ENCODE measurements around the gene LEFTY2. TPM values are rescaled to one million over a fixed set of nuclear protein-coding genes. Genes with fewer than 3 reads are reported as not detected.

The LEFTY2 gene
- polyA plus RNA-seq, 2 of the 4 experiments (the other 2 are of a cell fraction), result not detected

DNA sequence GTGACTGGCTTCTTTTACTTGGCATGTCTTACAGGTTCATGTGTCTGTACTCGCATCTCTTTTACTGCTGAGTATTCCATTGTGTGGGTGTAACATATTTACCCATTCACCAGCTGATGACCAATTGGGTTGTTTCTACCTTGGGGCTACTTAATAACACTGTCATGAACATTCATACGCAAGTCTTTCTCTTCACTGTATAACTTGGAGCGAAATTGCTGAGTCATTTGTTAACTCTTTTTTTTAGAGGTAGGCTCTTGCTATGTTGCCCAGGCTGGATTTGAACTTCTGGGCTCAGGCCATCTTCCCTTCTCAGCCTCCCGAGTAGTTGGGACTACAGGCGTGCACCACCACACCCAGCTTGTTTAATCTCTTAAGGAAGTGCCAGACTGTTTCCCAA, 23.5 kb downstream of the LEFTY2 start:
- WGBS (ENCODE audit: missing lambda C conversion rate), result 89% methylated on average over 5 of the region's 5 CpGs
- no peak for FAIRE-seq
- POLR2A ChIA-PET, result interaction anchor here (1.7 kb wide), 1 partner anchor 140 kb away, joined by 4 read pairs; the partner anchor contains the start of gene SRP9
- Histone ChIP-seq H3K4me1 (peaks cover 12% of the 10 kb centered on the region), H3K27ac (peak overlapping the region; percentile 2 to 49; a peak in 4 of 6 replicates), H3K4me2 (no peak overlapping the region), H3K9me3 (no peaks in the 10 kb centered on the region), H3K4me3 (no peak overlapping the region)
- CTCF ChIA-PET, result interaction anchor here (0.7 to 10.9 kb wide), 5 partner anchors 12 to 598 kb away, joined by 3 to 196 read pairs (median 4); no protein-coding TSS in a partner anchor
- no peak; a peak in 1 of 6 replicates for ATAC-seq
- TF ChIP-seq SREBF2 (IDR thresholded peaks at IDR 0.05) (no peak), NFE2L2 (conservative IDR thresholded peaks at IDR 0.05; ENCODE audit: low read length) (peak; percentile 95), ZSCAN20 (CRISPR knock-in tag; IDR thresholded peaks at IDR 0.05) (no peak), RCOR1 (IDR thresholded peaks at IDR 0.05; ENCODE audit: low read depth, low read length) (no peak), RNF2 (IDR thresholded peaks at IDR 0.05; ENCODE audit: borderline replicate concordance, low read depth) (no peak), MAFK (IDR thresholded peaks at IDR 0.05; ENCODE audit: partially characterized antibody) (peak; percentile 97)
- TF ChIP-seq, protein P1, sequence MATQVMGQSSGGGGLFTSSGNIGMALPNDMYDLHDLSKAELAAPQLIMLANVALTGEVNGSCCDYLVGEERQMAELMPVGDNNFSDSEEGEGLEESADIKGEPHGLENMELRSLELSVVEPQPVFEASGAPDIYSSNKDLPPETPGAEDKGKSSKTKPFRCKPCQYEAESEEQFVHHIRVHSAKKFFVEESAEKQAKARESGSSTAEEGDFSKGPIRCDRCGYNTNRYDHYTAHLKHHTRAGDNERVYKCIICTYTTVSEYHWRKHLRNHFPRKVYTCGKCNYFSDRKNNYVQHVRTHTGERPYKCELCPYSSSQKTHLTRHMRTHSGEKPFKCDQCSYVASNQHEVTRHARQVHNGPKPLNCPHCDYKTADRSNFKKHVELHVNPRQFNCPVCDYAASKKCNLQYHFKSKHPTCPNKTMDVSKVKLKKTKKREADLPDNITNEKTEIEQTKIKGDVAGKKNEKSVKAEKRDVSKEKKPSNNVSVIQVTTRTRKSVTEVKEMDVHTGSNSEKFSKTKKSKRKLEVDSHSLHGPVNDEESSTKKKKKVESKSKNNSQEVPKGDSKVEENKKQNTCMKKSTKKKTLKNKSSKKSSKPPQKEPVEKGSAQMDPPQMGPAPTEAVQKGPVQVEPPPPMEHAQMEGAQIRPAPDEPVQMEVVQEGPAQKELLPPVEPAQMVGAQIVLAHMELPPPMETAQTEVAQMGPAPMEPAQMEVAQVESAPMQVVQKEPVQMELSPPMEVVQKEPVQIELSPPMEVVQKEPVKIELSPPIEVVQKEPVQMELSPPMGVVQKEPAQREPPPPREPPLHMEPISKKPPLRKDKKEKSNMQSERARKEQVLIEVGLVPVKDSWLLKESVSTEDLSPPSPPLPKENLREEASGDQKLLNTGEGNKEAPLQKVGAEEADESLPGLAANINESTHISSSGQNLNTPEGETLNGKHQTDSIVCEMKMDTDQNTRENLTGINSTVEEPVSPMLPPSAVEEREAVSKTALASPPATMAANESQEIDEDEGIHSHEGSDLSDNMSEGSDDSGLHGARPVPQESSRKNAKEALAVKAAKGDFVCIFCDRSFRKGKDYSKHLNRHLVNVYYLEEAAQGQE (IDR thresholded peaks at IDR 0.05), result no peak
- TF ChIP-seq, protein P2, sequence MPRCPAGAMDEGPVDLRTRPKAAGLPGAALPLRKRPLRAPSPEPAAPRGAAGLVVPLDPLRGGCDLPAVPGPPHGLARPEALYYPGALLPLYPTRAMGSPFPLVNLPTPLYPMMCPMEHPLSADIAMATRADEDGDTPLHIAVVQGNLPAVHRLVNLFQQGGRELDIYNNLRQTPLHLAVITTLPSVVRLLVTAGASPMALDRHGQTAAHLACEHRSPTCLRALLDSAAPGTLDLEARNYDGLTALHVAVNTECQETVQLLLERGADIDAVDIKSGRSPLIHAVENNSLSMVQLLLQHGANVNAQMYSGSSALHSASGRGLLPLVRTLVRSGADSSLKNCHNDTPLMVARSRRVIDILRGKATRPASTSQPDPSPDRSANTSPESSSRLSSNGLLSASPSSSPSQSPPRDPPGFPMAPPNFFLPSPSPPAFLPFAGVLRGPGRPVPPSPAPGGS (IDR thresholded peaks at IDR 0.05), result no peak
- peak in 1 of 2 experiments; percentile 42 for DNase-seq (ENCODE audit: low read depth in 1 of 2, low spot score in 1 of 2)

DNA sequence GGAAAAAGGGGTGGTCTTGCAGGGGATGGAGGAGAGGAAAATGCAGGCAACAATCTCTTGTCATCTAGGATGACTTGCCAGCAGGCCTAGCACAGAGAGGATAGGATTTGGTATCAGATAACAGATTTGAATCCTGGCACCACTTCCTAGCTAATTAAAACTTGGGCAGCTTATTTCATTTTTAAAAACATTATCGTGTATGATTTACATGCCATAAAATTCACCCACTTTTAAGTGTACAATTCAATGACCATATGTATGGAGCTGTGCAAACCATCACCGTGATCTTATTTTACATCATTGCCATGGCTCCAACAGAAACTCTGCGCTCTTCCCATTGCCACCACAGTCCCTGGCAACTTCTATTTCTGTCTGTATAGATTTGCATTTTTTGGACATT, 23.9 kb downstream of the LEFTY2 start:
- H3K4me2 ChIP-seq, result no peak overlapping the region
- no peak for FAIRE-seq
- POLR2A ChIA-PET, result interaction anchor here (1.7 kb wide), 1 partner anchor 140 kb away, joined by 4 read pairs; the partner anchor contains the start of gene SRP9
- H3K4me3 ChIP-seq, result no peak overlapping the region
- CTCF ChIA-PET, result interaction anchor here (1.0 to 10.9 kb wide), 5 partner anchors 40 to 598 kb away, joined by 3 to 196 read pairs (median 3); no protein-coding TSS in a partner anchor
- H3K4me1 ChIP-seq, result peaks cover 8% of the 10 kb centered on the region; the same call in 1 of the 3 replicates
- ATAC-seq, result no peak
- H3K27ac ChIP-seq, result peak overlapping the region; percentile 2 to 49; a peak in 4 of 6 replicates
- no peak for DNase-seq (ENCODE audit: low read depth in 1 of 2, low spot score in 1 of 2)
- TF ChIP-seq RFX5 (IDR thresholded peaks at IDR 0.05) (no peak), NPAS2 (CRISPR knock-in tag; IDR thresholded peaks at IDR 0.05; ENCODE audit: borderline replicate concordance) (no peak), SMC3 (IDR thresholded peaks at IDR 0.05) (no peak), BHLHE40 (IDR thresholded peaks at IDR 0.05; ENCODE audit: low read depth, low read length) (no peak), FOXS1 (CRISPR knock-in tag; IDR thresholded peaks at IDR 0.05) (no peak)
- H3K9me3 ChIP-seq, result no peaks in the 10 kb centered on the region
- 95% methylated on average over 3 of the region's 3 CpGs for WGBS (ENCODE audit: missing lambda C conversion rate)

DNA sequence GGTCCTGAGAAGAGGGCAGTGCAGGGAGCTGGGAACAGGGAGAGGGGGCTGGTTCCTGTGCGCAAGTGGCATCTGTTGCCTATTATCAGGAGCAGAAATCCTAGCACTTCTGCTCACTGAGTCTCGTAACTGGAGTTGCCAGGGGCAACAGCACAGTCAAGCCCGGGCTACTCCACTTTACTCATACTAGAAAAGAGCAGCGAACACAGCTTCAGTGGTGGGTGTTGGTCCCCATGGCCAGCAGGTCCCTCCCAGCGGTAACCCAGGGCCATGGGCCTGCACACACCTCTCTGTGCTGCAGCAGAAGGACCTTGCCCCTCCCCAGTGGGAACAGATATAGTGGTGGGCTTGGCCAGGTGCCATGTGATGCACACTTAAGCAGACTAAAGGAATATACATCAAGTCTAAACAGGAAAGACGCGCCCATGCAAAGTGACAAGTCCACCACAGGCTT, 25.5 kb downstream of the LEFTY2 start:
- ATAC-seq (no peak), FAIRE-seq (no peak), DNase-seq (ENCODE audit: low read depth in 1 of 2, low spot score in 1 of 2) (no peak)
- peaks cover 8% of the 10 kb centered on the region; the same call in 1 of the 3 replicates for H3K4me1 ChIP-seq
- CTCF ChIA-PET, result interaction anchor here (1.2 to 10.9 kb wide), 3 partner anchors 9 to 442 kb away, joined by 3 to 196 read pairs (median 3); partner anchors contain the start of gene PYCR2
- WGBS (ENCODE audit: missing lambda C conversion rate), result 89% methylated on average over 7 of the region's 7 CpGs
- no peak overlapping the region for H3K4me3 ChIP-seq
- no peak overlapping the region for H3K27ac ChIP-seq
- POLR2A ChIA-PET, result no interaction called here
- no peaks in the 10 kb centered on the region for H3K9me3 ChIP-seq
- no peak overlapping the region for H3K4me2 ChIP-seq
- no peak for TF ChIP-seq SMC3 (IDR thresholded peaks at IDR 0.05)
- TF ChIP-seq ZSCAN20 (CRISPR knock-in tag; IDR thresholded peaks at IDR 0.05), result no peak
- no peak for TF ChIP-seq CBX8 (IDR thresholded peaks at IDR 0.05)
- TF ChIP-seq, protein P3, sequence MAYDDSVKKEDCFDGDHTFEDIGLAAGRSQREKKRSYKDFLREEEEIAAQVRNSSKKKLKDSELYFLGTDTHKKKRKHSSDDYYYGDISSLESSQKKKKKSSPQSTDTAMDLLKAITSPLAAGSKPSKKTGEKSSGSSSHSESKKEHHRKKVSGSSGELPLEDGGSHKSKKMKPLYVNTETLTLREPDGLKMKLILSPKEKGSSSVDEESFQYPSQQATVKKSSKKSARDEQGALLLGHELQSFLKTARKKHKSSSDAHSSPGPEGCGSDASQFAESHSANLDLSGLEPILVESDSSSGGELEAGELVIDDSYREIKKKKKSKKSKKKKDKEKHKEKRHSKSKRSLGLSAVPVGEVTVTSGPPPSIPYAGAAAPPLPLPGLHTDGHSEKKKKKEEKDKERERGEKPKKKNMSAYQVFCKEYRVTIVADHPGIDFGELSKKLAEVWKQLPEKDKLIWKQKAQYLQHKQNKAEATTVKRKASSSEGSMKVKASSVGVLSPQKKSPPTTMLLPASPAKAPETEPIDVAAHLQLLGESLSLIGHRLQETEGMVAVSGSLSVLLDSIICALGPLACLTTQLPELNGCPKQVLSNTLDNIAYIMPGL (CRISPR knock-in tag; IDR thresholded peaks at IDR 0.05; ENCODE audit: borderline replicate concordance), result no peak
- TF ChIP-seq EHF (CRISPR knock-in tag; IDR thresholded peaks at IDR 0.05), result no peak
- TF ChIP-seq RCOR1 (IDR thresholded peaks at IDR 0.05; ENCODE audit: low read depth, low read length), result no peak
- TF ChIP-seq HOXB13 (CRISPR knock-in tag; IDR thresholded peaks at IDR 0.05; ENCODE audit: low read depth), result no peak
- no peak for TF ChIP-seq CHD4 (IDR thresholded peaks at IDR 0.05; ENCODE audit: borderline replicate concordance)
- TF ChIP-seq JUNB (IDR thresholded peaks at IDR 0.05), result no peak
- no peak for TF ChIP-seq KDM5A (IDR thresholded peaks at IDR 0.05)
- TF ChIP-seq, protein P4, sequence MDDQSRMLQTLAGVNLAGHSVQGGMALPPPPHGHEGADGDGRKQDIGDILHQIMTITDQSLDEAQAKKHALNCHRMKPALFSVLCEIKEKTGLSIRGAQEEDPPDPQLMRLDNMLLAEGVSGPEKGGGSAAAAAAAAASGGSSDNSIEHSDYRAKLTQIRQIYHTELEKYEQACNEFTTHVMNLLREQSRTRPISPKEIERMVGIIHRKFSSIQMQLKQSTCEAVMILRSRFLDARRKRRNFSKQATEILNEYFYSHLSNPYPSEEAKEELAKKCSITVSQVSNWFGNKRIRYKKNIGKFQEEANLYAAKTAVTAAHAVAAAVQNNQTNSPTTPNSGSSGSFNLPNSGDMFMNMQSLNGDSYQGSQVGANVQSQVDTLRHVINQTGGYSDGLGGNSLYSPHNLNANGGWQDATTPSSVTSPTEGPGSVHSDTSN (IDR thresholded peaks at IDR 0.05), result no peak
- no peak for TF ChIP-seq HOXA7 (CRISPR knock-in tag; IDR thresholded peaks at IDR 0.05)
- no peak for TF ChIP-seq RARB (CRISPR knock-in tag; IDR thresholded peaks at IDR 0.05)
- TF ChIP-seq NR3C1 (IDR thresholded peaks at IDR 0.05), result no peak
- no peak for TF ChIP-seq HOXB5 (CRISPR knock-in tag; IDR thresholded peaks at IDR 0.05)
- no peak for TF ChIP-seq EP300 (IDR thresholded peaks at IDR 0.05)

Measured in A549 (cell line).